Sigmoid colon (tissue), 7 donors: ENCODE measurements around the gene SHANK1. TPM values are rescaled to one million over a fixed set of nuclear protein-coding genes. Genes with fewer than 3 reads are reported as not detected.

Experiments
- DNase-seq: peaks from one replicate; pipeline ENCODE4 v3.0.0-alpha.2; 2019
- H3K27ac ChIP-seq, 4 donors: fragments of 200-600 bp; sonication (generic); one replicate each; pipeline ENCODE4 v1.5.1; 2016 to 2019; ENCODE audit warnings: mild to moderate bottlenecking in 1 of 4
- H3K27me3 ChIP-seq, 3 donors: fragments of 200-600 bp; sonication (generic); one replicate each; pipeline ENCODE4 v1.5.1; 2019; ENCODE audit warnings: mild to moderate bottlenecking in 1 of 3
- H3K36me3 ChIP-seq, 4 donors: fragments of 200-600 bp; sonication (generic); one replicate each; pipeline ENCODE4 v1.5.1; 2016 to 2019
- H3K4me1 ChIP-seq, 4 donors: fragments of 200-600 bp; sonication (generic); one replicate each; pipeline ENCODE4 v1.5.1; 2017 to 2019
- H3K4me3 ChIP-seq, 4 donors: fragments of 200-600 bp; sonication (generic); one replicate each; pipeline ENCODE4 v1.5.1; 2017 to 2019; ENCODE audit warnings: mild to moderate bottlenecking in 2 of 4, moderate library complexity in 1 of 4
- H3K9me3 ChIP-seq, 4 donors: fragments of 200-600 bp in 3 of 4; sonication (generic) in 3 of 4; one replicate each; pipeline versions ENCODE4 v1.5.1 to v1.6.1; 2013 to 2019
- EP300 ChIP-seq, 4 donors: sonication (generic); formaldehyde crosslinking; IDR thresholded peaks; one replicate each; pipeline ENCODE4 v1.6.1; 2017; ENCODE audit warnings: antibody characterized with exemption in 4 of 4
- POLR2A ChIP-seq, 2 donors: fragments of 450-650 bp; IDR thresholded peaks; one replicate each; pipeline ENCODE4 v1.6.1; 2016; ENCODE audit warnings: antibody characterized with exemption in 2 of 2, mild to moderate bottlenecking in 2 of 2, moderate library complexity in 2 of 2
- POLR2AphosphoS5 ChIP-seq, 4 donors: sonication (generic); formaldehyde crosslinking; IDR thresholded peaks; one replicate each; pipeline ENCODE4 v1.6.1; 2017; ENCODE audit warnings: antibody characterized with exemption in 4 of 4
- WGBS, 2 donors: extraction: QIAGEN DNeasy Blood & Tissue Kit; methylation state at CpG; one replicate each; pipeline ENCODE4 v1.1.7; 2013; 5-methylcytosine and 5-hydroxymethylcytosine counted together
- intact Hi-C: fragments of 100-400 bp; cut with DNase I; formaldehyde crosslinking; loops from one replicate; pipeline ENCODE4 v1.15.1; 2023
- polyA plus RNA-seq, 3 donors: library from polyadenylated mRNA; stranded (reverse); fragments of 200-250 nt; gene quantifications; one replicate each; pipeline ENCODE4 v1.2.3, GENCODE V29; 2013
- total RNA-seq, 4 donors: library from RNA; depleted of rRNA; stranded (reverse); fragments of >200 nt; gene quantifications; one replicate each; pipeline ENCODE4 v1.1.0, GENCODE V29; 2016
- TF ChIP-seq, protein P1 (sequence below), 4 experiments: fragments of 450-650 bp in 3 of 4; fragments of 200-600 bp in 1 of 4; IDR thresholded peaks; one replicate each; pipeline ENCODE4 v1.5.1; 2016 to 2019; ENCODE audit warnings: antibody characterized with exemption in 4 of 4, mild to moderate bottlenecking in 3 of 4, moderate library complexity in 2 of 4
- donor health status: healthy with polysubstance abuse.
- donor health status: Bipolar disorder and iron deficiency.
- donor health status: healthy.

Gene SHANK1
- total and polyA plus RNA-seq, 7 donors, result under 0.01 to 1.2 (median 0.19) TPM; not detected in 2

DNA sequence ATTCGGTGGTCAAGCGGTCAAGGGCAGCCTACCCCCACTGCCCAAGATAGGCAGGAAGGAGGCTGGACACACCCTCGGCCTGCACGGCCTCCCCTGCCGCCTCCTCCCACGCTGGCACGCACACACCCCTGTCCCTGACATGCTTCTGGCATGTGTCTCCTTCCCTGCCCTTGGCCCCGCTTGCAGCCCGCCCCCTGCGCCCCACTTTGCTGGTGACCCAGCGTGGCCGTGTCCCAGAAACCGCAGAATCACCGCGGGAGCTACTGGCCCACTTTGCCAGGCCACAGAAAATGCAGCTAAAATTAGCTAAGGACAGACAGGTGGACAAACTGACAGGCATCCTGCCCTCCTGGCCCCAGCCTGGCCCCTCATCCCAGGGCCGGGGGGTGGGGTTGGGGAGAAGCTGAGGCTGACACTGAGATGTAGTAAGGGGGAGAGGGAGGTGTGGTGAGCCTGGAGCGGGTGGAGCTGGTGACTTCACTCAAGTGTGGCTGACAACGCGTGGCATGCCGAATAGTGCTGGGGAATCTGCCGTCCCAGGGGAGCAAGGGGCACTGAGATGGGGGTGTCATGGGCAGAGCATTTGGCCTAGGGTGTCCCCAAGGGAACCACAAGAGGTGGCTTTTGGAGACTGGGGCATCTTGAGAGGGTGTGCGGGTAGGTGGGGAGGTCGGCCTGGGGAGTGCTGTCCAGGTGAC, 2.4 kb downstream of the SHANK1 start:
- Histone ChIP-seq H3K27ac (no peak overlapping the region), H3K9me3 (no peaks in the 10 kb centered on the region), H3K4me3 (no peak overlapping the region), H3K36me3 (no peaks in the 10 kb centered on the region), H3K27me3 (peaks cover 20 to 77% (median 54%) of the 10 kb centered on the region in 3 donors), H3K4me1 (peaks cover 0 to 18% (median 17%) of the 10 kb centered on the region in 4 donors)
- intact Hi-C loops, result no loop called here
- TF ChIP-seq EP300 (IDR thresholded peaks at IDR 0.05) (no peak), POLR2AphosphoS5 (IDR thresholded peaks at IDR 0.05) (no peak), POLR2A (IDR thresholded peaks at IDR 0.05) (no peak)
- TF ChIP-seq, protein P1, sequence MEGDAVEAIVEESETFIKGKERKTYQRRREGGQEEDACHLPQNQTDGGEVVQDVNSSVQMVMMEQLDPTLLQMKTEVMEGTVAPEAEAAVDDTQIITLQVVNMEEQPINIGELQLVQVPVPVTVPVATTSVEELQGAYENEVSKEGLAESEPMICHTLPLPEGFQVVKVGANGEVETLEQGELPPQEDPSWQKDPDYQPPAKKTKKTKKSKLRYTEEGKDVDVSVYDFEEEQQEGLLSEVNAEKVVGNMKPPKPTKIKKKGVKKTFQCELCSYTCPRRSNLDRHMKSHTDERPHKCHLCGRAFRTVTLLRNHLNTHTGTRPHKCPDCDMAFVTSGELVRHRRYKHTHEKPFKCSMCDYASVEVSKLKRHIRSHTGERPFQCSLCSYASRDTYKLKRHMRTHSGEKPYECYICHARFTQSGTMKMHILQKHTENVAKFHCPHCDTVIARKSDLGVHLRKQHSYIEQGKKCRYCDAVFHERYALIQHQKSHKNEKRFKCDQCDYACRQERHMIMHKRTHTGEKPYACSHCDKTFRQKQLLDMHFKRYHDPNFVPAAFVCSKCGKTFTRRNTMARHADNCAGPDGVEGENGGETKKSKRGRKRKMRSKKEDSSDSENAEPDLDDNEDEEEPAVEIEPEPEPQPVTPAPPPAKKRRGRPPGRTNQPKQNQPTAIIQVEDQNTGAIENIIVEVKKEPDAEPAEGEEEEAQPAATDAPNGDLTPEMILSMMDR (IDR thresholded peaks at IDR 0.05), result no peak
- DNase-seq, result no peak
- 42 to 57% methylated on average over 23 of the region's 23 CpGs for WGBS, 2 donors

DNA sequence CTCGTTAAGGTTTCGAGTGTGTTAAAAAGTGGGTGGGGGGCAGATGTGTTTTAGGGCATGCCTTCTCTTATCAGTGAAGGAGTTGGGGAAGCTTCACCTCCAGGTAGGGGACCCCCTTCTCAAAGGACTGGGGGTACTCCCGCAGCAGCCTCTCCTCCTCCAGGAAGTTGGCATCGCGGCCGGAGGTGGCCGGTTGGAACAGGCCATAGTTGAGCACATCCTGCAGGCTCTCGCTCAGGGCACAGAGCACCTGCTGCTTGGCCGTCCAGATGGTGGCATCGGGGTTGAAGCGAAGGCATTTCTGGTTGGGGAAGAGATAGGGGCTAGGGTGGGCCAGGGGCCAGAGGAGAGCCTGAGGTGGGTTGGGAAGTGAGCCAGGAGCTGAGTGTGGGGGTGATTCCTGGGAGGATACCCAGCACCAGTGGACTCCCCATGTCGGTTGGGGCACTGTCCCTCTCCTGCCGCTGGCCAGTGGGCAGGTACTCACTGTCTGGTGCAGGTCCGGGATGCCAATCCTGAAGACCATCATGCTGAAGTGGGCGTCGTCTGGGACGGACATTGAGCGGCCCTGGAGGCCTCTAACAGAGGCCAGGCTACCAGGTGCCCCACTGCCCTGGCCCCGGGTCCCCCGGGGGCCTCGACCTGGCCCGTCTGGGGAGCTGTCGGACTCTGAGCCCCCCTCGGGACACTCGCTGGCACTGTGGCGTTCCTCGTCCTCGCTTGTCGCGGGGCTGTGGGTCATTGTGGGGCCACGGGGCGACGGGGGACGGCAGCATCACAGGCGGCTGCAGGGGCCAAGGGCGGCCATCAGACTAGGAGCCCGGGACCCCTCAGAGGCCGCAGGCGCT, 3.2 kb downstream of the SHANK1 start:
- WGBS, 2 donors, result 74 to 83% methylated on average over 39 of the region's 39 CpGs
- intact Hi-C loops, result no loop called here
- no peak for TF ChIP-seq POLR2AphosphoS5 (IDR thresholded peaks at IDR 0.05)
- no peak for TF ChIP-seq POLR2A (IDR thresholded peaks at IDR 0.05)
- TF ChIP-seq, protein P1 (IDR thresholded peaks at IDR 0.05), result no peak
- TF ChIP-seq EP300 (IDR thresholded peaks at IDR 0.05), result no peak
- no peak overlapping the region for H3K27ac ChIP-seq
- peaks cover 0 to 18% (median 17%) of the 10 kb centered on the region in 4 donors for H3K4me1 ChIP-seq
- peaks cover 20 to 77% (median 50%) of the 10 kb centered on the region in 3 donors for H3K27me3 ChIP-seq
- no peaks in the 10 kb centered on the region for H3K36me3 ChIP-seq
- no peak overlapping the region for H3K4me3 ChIP-seq
- DNase-seq, result no peak
- no peaks in the 10 kb centered on the region for H3K9me3 ChIP-seq

DNA sequence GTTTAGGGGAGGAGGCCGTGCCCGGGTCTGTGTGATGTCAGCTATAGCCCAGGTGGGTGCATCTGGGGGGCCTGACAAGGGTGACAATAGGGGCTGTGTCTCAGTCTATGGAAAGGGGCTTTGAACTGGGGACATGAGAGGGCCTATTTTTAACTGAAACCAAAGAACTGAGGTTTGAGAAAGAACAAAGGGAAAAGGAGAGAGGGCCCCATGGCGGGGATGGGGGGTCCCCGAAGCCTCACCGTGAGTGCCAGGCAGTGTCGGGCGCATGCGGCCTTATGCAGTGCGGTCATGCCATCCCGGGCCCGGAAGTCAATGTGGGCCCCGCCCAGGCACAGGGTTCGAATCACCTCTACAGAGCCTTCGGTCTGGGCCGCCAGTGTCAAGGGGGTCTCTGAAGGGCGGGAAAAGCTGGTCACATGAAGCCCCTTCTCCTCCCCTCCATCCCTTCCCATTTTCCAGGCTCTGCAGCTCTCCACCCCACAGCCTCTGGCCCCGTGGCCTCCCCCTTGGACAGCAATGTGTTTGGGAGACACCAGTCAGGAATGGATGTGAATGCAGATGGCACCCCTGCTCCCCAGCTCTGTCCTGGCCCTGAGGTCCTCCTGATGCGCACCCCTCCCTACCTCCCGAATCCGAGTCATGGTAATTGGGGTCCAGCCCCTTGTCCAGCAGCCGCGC, 5.9 kb downstream of the SHANK1 start:
- Histone ChIP-seq H3K36me3 (no peaks in the 10 kb centered on the region), H3K9me3 (no peaks in the 10 kb centered on the region), H3K27ac (no peak overlapping the region), H3K4me1 (peaks cover 0 to 11% (median 9%) of the 10 kb centered on the region in 4 donors), H3K27me3 (peaks cover 10 to 68% (median 34%) of the 10 kb centered on the region in 3 donors), H3K4me3 (no peak overlapping the region)
- DNase-seq, result no peak
- intact Hi-C loops, result no loop called here
- WGBS, 2 donors, result 81 to 82% methylated on average over 22 of the region's 22 CpGs
- TF ChIP-seq, protein P1 (IDR thresholded peaks at IDR 0.05), result no peak
- TF ChIP-seq POLR2AphosphoS5 (IDR thresholded peaks at IDR 0.05), result no peak

DNA sequence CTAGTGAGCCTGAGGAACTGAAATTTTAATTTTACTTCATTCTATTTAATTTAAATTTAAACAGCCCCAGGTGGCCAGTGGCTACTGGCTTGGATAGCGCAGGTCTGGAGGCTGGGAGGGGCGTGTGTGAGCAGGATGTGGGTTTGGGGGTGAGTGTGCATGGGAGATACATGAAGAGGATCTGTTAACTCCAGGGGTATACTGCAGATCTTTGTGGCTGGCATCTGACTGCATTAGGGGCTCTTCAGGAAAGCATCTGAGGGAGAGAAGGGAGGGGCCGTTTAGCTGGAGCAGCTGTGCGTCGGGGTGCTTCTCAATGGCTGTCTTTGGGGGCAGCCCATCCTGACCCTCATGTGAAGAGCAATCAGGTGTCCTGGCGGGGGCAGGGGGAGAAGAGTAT, 6.8 kb downstream of the SHANK1 start:
- Histone ChIP-seq H3K4me1 (peaks cover 0 to 2% (median under 1%) of the 10 kb centered on the region in 4 donors), H3K4me3 (no peak overlapping the region), H3K9me3 (no peaks in the 10 kb centered on the region), H3K36me3 (no peaks in the 10 kb centered on the region), H3K27me3 (peaks cover 3 to 59% (median 25%) of the 10 kb centered on the region in 3 donors), H3K27ac (no peak overlapping the region)
- DNase-seq, result no peak
- 51 to 64% methylated on average over 6 of the region's 6 CpGs for WGBS, 2 donors
- intact Hi-C loops, result no loop called here
- TF ChIP-seq, protein P1 (IDR thresholded peaks at IDR 0.05), result no peak
- TF ChIP-seq POLR2AphosphoS5 (IDR thresholded peaks at IDR 0.05), result no peak
- TF ChIP-seq EP300 (IDR thresholded peaks at IDR 0.05), result no peak
- no peak for TF ChIP-seq POLR2A (IDR thresholded peaks at IDR 0.05)
